Hepatocyte (in vitro differentiated cells): ENCODE data around the gene NEK8.

Experiments
- CTCF ChIP-seq: fragments of 200-600 bp; sonication (generic); IDR thresholded peaks from 2 replicates; pipeline ENCODE4 v1.5.1; 2016; ENCODE audit warnings: antibody characterized with exemption, mild to moderate bottlenecking; ENCODE audit not compliant: poor library complexity
- EZH2phosphoT487 ChIP-seq: fragments of 200-600 bp; sonication (generic); IDR thresholded peaks from one replicate; pipeline ENCODE4 v1.6.1; 2018; ENCODE audit warnings: antibody characterized with exemption, mild to moderate bottlenecking, low read depth, moderate library complexity; ENCODE audit not compliant: unreplicated experiment, severe bottlenecking

DNA sequence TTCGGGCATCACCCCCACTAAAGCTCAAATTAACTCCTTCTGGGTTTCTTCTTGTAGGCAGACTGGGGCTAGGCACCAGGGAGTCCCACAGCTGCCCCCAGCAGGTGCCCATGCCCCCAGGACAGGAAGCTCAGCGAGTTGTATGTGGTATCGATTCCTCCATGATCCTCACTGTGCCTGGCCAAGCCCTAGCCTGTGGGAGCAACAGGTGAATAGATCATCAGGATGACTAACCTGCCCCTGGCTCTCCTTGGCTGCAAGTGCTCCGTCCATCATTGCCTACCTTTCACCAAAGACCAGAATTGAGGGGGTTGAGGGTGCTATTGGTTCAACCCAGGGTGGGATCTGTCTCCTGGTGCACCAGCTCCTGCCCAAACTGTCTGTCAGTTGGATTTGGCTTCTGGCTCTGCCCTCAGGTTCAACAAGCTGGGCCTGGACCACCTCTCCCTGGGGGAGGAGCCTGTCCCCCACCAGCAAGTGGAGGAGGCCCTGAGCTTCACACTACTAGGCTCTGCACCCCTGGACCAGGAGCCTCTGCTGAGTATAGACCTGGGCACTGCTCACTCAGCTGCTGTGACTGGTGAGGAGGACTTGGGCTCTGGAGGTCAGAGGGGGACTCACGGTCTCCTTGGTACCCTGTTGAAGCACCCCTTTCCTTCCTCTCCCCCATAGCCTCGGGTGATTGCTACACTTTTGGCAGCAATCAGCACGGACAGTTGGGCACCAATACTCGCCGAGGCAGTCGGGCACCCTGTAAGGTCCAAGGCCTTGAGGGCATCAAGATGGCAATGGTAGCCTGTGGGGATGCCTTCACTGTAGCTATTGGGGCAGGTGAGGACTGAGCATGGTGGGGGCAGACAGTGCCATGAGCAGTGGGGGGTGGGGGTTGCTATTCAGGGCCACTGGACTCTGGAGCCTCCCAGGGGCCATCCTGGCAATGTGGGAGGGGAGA is 12.1 kb downstream of the NEK8 start:
- no peak for TF ChIP-seq CTCF
- no peak for TF ChIP-seq EZH2phosphoT487
